Epithelial cell of prostate (primary cell): ENCODE results near the gene SSBP1.
A peak's percentile ranks its signal among the peaks of the same experiment; 100 is the strongest.
"Not testable (repeated sequence)": the region's sequence is repeated elsewhere in the genome, so short reads cannot be mapped to it uniquely, and the experiment has no call there.

Source experiments
- DNase-seq: peaks from one replicate; pipeline ENCODE4 v3.0.0-alpha.2; 2011; ENCODE audit warnings: low read depth, low spot score
- H3K27ac ChIP-seq: fragments of 450-650 bp; 2 replicates; pipeline ENCODE4 v1.5.1; 2017; ENCODE audit warnings: mild to moderate bottlenecking

The SSBP1 gene, protein sequence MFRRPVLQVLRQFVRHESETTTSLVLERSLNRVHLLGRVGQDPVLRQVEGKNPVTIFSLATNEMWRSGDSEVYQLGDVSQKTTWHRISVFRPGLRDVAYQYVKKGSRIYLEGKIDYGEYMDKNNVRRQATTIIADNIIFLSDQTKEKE

GRCh38 chr7:141737836-141738591 is at the start of gene SSBP1:
TSS of gene SSBP1 (plus strand) at chr7:141738358. CDS start at chr7:141739167, 809 bp downstream.
- DNase-seq = peak; percentile 82
- H3K27ac ChIP-seq = peak within 1 kb of the TSS; percentile 79

DNA sequence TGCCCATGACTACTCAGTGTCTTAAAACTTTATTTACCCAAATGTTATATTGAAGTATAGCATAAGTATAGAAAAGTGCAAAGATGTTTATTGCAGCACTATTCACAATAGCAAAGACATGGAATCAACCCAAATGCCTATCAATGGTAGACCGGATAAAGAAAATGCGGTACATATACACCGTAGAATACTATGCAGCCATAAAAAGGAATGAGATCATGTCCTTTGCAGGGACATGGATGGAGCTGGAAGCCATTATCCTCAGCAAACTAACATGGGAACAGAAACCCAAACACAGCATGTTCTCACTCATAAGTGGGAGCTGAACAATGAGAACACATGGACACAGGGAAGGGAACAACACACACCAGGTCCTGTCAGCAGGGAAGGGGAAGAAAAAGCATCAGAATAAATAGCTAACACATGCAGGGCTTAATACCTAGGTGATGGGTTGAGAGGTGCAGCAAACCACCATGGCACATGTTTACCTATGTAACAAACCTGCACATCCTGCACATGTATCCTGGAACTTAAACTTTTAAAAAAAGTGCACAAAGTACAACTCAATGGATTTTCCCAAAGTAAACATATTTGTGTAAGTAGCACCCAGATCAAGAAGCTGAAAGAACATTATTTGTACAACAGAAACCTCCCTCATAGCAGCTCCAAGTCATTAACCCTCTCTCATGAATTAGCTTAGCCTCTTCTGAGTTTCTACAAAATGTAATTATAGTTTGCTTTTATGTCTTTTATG is 48.9 kb upstream of the SSBP1 start:
- not testable (repeated sequence) for DNase-seq, H3K27ac ChIP-seq

- DNase-seq = no peak
- H3K27ac ChIP-seq = no peak overlapping the region
Observed at GRCh38 chr7:141691540-141691939, 46.6 kb upstream of the SSBP1 start.

GRCh38 chr7:141691961-141692360 is 46.2 kb upstream of the SSBP1 start:
- DNase-seq = no peak

GRCh38 chr7:141693082-141693481 is 45.1 kb upstream of the SSBP1 start:
- no peak overlapping the region for H3K27ac ChIP-seq
- DNase-seq = no peak

More at GRCh38 chr7:141691961-141692360, 46.2 kb upstream of the SSBP1 start:
- no peak overlapping the region for H3K27ac ChIP-seq

GRCh38 chr7:141695803-141696289 is 42.3 kb upstream of the SSBP1 start:
- no peak overlapping the region for H3K27ac ChIP-seq
- DNase-seq = no peak

DNA sequence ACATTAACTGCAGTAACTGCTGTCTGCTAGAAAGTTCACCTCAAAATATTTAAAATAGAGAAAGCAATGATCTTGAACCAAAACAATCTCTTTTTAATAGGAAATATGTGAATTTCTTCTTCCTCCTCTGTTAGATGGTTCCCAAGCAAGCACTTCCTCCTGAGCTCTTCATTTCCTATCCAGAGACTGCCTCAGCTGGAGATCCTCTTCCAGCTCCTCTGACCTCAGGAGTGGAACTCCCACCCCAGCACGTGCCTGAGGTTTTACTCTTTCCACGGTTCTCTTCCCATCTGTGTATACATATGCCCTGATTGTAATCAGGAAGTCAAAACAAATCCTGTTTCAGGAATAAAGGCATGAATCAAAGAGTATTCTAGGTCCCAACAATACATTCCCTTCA is 41.8 kb upstream of the SSBP1 start:
- no peak overlapping the region for H3K27ac ChIP-seq
- DNase-seq = no peak

DNA sequence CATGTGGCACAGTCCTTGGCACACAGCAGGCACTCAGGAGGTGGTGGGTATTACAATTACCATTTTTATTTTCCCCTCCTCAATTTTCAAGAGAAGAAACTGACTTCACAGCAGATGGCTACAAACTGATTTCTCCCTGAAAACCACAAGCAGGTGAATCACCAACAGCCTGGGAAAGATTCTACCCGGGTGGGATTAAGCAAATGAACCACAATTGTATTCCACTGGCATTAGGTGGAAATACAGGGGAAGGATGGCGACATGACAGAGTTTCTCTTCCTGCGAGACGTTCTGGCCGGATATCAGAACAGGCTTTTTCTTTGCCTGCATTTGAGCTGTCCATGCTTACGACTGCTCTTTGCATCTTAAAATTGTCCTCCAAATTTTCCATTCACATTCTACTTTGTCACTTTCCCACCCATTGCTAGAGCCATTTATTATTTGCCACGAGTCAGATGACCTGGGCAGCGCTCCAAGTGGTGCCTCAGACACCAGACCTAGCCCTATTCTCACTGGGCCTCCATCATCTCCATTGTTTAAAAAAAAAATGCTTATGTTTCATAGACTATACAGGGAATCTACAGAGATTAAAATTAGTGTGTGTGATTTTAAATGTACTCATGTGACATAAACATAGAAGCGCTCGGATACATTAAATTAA is 40.8 kb upstream of the SSBP1 start:
- DNase-seq = no peak
- peak overlapping the region; percentile 13 for H3K27ac ChIP-seq

DNA sequence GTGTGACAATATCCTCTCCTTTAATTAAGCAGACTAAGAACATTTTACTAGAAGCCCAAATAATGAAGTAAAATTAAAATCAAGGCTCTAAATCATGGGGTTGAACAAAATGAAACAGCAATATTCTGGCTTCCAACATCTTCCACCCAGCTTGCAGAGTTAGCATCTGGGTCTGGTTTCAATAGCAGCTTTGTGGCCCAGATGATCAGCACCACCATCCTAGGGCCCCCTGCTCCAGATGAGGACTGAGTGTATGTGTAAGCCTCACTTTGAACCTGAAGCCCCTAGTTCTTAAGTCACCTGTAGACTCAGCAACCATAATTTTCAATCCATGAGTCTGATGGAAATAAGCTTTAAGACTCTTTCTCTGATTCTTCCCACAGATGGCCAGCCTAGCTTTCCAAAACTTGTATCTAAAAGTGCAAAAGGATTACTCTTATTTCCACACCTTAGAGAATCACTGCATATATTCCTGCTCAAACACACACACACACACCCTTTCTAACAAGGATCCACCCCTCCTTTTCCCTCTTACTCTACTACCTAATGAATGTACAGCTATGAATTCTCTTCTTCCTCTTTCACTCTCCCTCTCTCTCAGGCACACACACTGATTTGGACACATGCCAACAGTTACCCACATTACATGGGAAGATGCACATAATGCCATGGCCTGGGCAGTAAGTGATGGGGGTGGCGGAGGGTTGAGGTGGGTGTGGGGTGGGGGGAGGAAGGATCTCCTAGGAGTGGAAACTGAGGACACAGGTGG is 39.7 kb upstream of the SSBP1 start:
- no peak overlapping the region for H3K27ac ChIP-seq
- DNase-seq = no peak

DNA sequence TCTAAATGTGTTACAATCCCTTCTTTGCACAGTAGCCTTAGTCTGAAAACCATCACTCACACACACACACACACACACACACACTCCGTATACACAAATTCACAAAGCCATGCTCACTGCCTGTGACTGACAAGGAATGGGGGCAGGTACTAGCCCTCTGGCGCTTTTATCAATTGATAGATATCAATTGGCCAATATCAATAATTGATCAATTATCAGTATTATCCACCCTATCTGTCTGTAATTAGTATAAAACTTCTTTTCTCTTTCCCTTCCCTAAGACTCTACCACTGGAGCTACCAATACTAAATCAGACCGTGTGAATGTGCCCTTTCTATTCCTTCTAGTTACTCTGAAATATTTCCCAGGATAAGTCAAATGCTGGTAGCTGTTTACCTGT is 38.3 kb upstream of the SSBP1 start:
- H3K27ac ChIP-seq = no peak overlapping the region
- no peak for DNase-seq

DNA sequence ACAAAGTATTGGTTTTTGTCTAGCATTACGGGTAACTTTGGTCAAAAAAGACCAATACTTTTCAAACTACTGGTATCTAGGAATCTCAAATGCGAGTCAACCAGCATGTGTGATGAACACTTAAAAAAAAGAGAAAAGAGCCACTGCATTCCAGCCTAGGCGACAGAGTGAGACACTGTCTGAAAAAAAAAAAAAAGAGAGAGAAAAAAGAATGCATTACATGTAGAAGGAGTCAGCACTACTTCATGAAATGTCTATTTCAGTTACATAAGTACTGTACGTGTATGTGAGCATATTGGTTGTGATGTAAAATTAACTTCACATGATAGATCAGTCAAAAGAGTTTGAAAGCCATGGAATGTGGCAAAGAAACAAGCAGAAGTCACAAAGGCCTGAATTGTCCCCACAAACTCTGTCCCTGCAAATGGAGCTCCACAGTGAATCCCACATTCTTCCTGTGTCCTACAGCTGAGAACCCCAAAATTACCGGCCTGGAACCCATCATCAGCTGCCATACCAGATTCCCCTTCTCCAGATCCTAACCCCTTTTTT is 37.8 kb upstream of the SSBP1 start:
- H3K27ac ChIP-seq = no peak overlapping the region
- no peak for DNase-seq

DNA sequence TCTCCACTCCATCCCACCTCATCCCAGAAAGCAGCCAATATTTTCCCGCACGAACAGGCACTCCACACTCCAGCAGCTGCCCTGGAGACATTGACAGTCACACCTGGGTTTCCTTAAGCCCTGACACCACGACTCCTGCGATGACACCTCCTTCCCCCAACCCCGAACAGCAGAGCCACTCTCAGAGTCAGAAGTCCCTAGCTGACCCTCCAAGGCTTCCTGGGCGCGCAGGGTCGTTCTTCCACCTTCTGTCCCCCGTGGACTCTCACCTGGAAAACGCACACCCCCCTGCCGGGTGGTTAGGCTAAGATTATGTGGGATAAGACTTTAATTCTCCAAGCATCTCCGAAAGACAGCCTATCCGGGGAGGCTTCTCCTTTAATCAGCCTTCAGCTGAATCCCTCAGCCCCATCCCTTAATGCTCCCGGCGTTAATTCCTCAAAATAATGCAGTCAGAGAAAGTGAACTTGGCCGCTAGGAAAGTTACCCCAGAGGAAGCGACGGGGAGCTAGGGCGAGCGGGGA is 37.2 kb upstream of the SSBP1 start:
- DNase-seq = no peak
- H3K27ac ChIP-seq = no peak overlapping the region

DNA sequence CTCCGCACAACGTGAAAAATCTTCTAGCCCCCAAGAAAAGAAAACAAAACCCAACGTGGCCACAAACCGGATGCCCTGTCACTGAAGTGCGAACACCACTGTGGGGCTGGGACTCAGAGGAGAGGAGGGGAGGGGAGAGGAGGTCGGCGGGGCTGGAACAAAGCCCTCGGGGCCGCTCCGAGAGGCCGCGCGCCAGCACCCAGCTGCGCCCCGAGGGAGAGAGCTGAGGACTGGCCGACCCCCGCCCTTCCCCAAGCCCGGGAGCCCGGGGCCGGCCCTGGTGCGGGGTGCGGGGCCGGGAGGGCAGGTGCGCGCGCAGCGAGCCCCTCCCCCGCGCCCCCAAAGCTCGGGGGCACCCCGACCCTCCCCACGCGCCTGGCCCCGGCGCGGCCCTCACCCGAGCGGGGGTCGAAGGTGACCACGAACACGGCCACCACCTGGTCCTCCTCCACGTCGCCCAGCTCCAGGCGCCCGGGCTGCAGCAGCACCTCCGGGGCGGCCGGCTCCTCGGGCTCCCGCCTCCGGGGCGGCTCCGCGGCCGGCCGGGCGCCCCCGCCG is 36.6 kb upstream of the SSBP1 start:
- no peak for DNase-seq
- peak overlapping the region; percentile 15 for H3K27ac ChIP-seq

DNA sequence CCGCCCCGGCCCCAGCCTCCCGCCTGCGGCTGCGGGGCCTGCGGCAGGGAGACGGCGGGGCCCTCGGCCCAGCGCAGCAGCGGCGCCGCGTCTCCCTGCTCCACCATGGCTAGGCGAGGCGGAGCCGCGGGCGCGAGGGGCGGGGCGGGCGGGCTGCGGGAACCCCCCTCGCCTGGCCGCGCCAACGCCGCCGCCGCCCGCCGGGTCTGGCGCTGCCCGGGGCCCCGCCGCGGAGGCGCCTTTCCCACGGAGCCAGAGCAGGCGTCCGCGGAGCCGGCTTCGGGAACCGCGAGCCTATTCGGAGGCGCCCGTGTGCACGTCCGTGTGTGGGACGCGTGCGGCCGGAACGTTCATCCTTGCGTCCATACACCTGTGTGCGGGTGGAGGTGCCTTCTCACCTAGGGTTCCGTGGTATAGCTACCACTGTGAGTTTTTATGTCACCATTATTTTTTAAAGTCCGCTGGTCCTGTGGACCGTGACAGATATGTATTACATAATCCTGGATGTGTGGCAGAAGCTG is 36.1 kb upstream of the SSBP1 start, which contains the start of gene DENND11:
Gene DENND11 (minus strand): TSS at position 120 of the 521 bp plus-strand sequence. CDS start 13 bp downstream, at position 107.
- peak within 1 kb of the TSS; percentile 15 for H3K27ac ChIP-seq
- DNase-seq = no peak

DNA sequence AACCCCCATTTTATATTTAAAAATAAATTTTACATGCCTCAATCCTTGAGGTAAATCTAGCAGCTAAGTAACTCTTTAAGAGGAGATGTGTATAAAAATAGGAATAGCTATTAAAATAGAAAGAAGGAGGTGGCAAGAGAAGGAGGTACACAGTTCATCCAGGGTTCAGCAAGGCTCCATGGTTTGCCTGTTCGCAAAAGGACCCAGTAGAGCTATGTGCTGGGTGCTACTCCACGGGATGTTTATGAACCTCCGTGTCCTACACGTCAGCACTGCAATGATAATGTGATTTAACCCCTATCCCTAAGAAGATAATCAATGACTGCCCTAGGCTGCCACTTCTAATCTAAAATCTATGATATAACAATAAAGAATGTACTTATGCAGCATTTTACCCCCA is 35.3 kb upstream of the SSBP1 start:
- DNase-seq = no peak
- no peak overlapping the region for H3K27ac ChIP-seq

GRCh38 chr7:141704112-141704511 is 34.0 kb upstream of the SSBP1 start:
- no peak overlapping the region for H3K27ac ChIP-seq
- no peak for DNase-seq

GRCh38 chr7:141704741-141705140 is 33.4 kb upstream of the SSBP1 start:
- DNase-seq = no peak
- peak overlapping the region; percentile 44 for H3K27ac ChIP-seq

GRCh38 chr7:141706239-141707064 is 31.7 kb upstream of the SSBP1 start:
- no peak for DNase-seq
- peak overlapping the region; percentile 61 for H3K27ac ChIP-seq
